ENCODE results near the gene APLF.

DNA sequence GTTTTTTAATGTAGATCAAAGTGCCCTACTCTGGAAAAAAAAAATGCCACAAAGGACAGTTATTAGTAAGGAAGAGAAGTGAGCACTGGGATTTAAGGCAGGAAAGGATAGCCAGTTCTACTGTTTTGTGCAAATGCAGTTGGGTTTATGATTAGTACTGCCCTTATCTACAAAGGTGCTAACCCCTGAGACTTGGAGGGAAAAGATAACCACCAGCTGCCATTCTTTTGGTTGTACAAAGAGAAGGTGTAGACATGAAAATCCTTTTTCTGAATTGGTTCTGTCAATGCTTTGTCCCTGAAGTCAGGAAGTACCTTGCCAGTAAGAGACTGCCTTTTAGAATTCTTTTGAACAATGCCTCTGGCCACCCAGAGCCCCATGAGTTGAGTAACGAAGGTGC, 11.3 kb downstream of the APLF start:
- TF ChIP-seq POLR2AphosphoS5 (IDR thresholded peaks at IDR 0.05; ENCODE audit: low read depth, low read length) (no peak), GABPA (IDR thresholded peaks at IDR 0.05; ENCODE audit: borderline replicate concordance, insufficient read depth, low read length) (no peak), GTF2F1 (IDR thresholded peaks at IDR 0.05; ENCODE audit: borderline replicate concordance, low read depth, low read length) (no peak), CHD2 (IDR thresholded peaks at IDR 0.05; ENCODE audit: low read length) (no peak), POLR2A (IDR thresholded peaks at IDR 0.05; ENCODE audit: control extremely low read depth in 1 of 2, low read depth in 2 of 2, low read length in 2 of 2) (no peak), MAFK (IDR thresholded peaks at IDR 0.05; ENCODE audit: low read depth, low read length) (no peak), SP2 (IDR thresholded peaks at IDR 0.05; ENCODE audit: low read length) (no peak), TAF1 (IDR thresholded peaks at IDR 0.05; ENCODE audit: low read depth, low read length) (no peak), SRF (IDR thresholded peaks at IDR 0.05; ENCODE audit: low read depth, low read length) (no peak), EP300 (IDR thresholded peaks at IDR 0.05; ENCODE audit: borderline replicate concordance in 1 of 2, low read depth in 2 of 2, low read length in 2 of 2) (no peak)
- TF ChIP-seq, protein P1, sequence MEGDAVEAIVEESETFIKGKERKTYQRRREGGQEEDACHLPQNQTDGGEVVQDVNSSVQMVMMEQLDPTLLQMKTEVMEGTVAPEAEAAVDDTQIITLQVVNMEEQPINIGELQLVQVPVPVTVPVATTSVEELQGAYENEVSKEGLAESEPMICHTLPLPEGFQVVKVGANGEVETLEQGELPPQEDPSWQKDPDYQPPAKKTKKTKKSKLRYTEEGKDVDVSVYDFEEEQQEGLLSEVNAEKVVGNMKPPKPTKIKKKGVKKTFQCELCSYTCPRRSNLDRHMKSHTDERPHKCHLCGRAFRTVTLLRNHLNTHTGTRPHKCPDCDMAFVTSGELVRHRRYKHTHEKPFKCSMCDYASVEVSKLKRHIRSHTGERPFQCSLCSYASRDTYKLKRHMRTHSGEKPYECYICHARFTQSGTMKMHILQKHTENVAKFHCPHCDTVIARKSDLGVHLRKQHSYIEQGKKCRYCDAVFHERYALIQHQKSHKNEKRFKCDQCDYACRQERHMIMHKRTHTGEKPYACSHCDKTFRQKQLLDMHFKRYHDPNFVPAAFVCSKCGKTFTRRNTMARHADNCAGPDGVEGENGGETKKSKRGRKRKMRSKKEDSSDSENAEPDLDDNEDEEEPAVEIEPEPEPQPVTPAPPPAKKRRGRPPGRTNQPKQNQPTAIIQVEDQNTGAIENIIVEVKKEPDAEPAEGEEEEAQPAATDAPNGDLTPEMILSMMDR (IDR thresholded peaks at IDR 0.05; ENCODE audit: control extremely low read depth in 1 of 3, insufficient read depth in 1 of 3, low read depth in 1 of 3, low read length in 3 of 3) = no peak
- TF ChIP-seq, protein P2, sequence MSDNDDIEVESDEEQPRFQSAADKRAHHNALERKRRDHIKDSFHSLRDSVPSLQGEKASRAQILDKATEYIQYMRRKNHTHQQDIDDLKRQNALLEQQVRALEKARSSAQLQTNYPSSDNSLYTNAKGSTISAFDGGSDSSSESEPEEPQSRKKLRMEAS (IDR thresholded peaks at IDR 0.05) = no peak
